HEK293T (cell line): Measurements from ENCODE around the gene DAPP1.

Source experiments
- CTCF ChIA-PET: fragments of 350-600 bp; formaldehyde crosslinking; extraction: SDS; loops from one replicate; lab custom pipeline; 2021; ENCODE audit warnings: antibody characterized with exemption, inconsistent platforms; lab: Yijun Ruan, JAX
- POLR2A ChIA-PET: fragments of 350-600 bp; formaldehyde crosslinking; extraction: SDS; loops from one replicate; lab custom pipeline; 2020; ENCODE audit warnings: antibody characterized with exemption, inconsistent platforms; lab: Yijun Ruan, JAX
- DNase-seq: peaks from one replicate; pipeline ENCODE4 v3.0.0; 2012; ENCODE audit warnings: mixed read lengths; ENCODE audit errors: extremely low spot score
- ARNT ChIP-seq: fragments of 450-650 bp; IDR thresholded peaks from 2 replicates; pipeline ENCODE4 v1.6.1; 2017; ENCODE audit warnings: mild to moderate bottlenecking
- BHLHE40 ChIP-seq: fragments of 450-650 bp; IDR thresholded peaks from 2 replicates; pipeline ENCODE4 v1.6.1; 2016; ENCODE audit warnings: mild to moderate bottlenecking, moderate library complexity, borderline replicate concordance
- CTBP1 ChIP-seq: fragments of 450-650 bp; IDR thresholded peaks from 2 replicates; pipeline ENCODE4 v1.6.1; 2016; ENCODE audit warnings: borderline replicate concordance
- ELF4 ChIP-seq: fragments of 450-650 bp; IDR thresholded peaks from 2 replicates; pipeline ENCODE4 v1.6.1; 2017; ENCODE audit warnings: antibody characterized with exemption
- FOXA1 ChIP-seq: fragments of 450-650 bp; IDR thresholded peaks from 2 replicates; pipeline ENCODE4 v1.6.1; 2016; ENCODE audit warnings: mild to moderate bottlenecking
- FOXK2 ChIP-seq: fragments of 450-650 bp; IDR thresholded peaks from 2 replicates; pipeline ENCODE4 v1.6.1; 2016; ENCODE audit warnings: mild to moderate bottlenecking
- FOXM1 ChIP-seq: fragments of 450-650 bp; IDR thresholded peaks from 2 replicates; pipeline ENCODE4 v1.6.1; 2017; ENCODE audit warnings: mild to moderate bottlenecking, borderline replicate concordance
- HDGF ChIP-seq: fragments of 450-650 bp; IDR thresholded peaks from 2 replicates; pipeline ENCODE4 v1.6.1; 2017; ENCODE audit warnings: antibody characterized with exemption, borderline replicate concordance
- L3MBTL2 ChIP-seq: fragments of 450-650 bp; conservative IDR thresholded peaks from 2 replicates; pipeline ENCODE4 v1.6.1; 2016; ENCODE audit warnings: mild to moderate bottlenecking
- LEF1 ChIP-seq: fragments of 450-650 bp; IDR thresholded peaks from 2 replicates; pipeline ENCODE4 v1.6.1; 2017; ENCODE audit warnings: mild to moderate bottlenecking, borderline replicate concordance
- NFRKB ChIP-seq: fragments of 450-650 bp; IDR thresholded peaks from 2 replicates; pipeline ENCODE4 v1.6.1; 2016; ENCODE audit warnings: mild to moderate bottlenecking, moderate library complexity
- PKNOX1 ChIP-seq: fragments of 450-650 bp; IDR thresholded peaks from 2 replicates; pipeline ENCODE4 v1.6.1; 2016
- SP1 ChIP-seq: fragments of 450-650 bp; IDR thresholded peaks from 2 replicates; pipeline ENCODE4 v1.6.1; 2017
- SUZ12 ChIP-seq: fragments of 450-650 bp; IDR thresholded peaks from 2 replicates; pipeline ENCODE4 v1.6.1; 2016; ENCODE audit warnings: mild to moderate bottlenecking
- TARDBP ChIP-seq: fragments of 450-650 bp; IDR thresholded peaks from 2 replicates; pipeline ENCODE4 v1.6.1; 2016
- ZNF384 ChIP-seq: fragments of 450-650 bp; IDR thresholded peaks from 2 replicates; pipeline ENCODE4 v1.6.1; 2016

DAPP1 gene

DNA sequence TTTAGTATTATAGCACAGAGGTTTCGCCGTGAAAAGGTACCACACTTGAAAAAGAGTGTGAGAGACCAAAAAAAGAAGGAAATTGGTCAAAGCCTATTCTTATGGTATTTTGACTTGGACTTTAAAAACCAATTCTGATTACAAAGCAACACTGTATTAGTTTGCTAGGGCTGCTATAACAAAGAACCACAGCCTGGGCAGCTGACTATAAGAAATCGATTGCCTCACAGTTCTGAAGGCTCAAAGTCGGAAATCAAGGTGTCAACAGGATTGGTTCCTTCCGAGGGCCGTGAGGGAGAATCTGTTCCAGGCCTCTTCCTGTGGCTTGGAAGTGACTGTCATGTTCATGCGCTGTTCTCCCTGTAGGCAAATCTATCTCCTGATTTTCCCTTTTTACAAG, 17.9 kb downstream of the DAPP1 start:
- ChIA-PET CTCF (no interaction called here), POLR2A (no interaction called here)
- DNase-seq = no peak
- TF ChIP-seq LEF1 (no peak), BHLHE40 (no peak), ARNT (no peak), HDGF (no peak), FOXK2 (no peak)

GRCh38 chr4:99835942-99836341, 19.3 kb downstream of the DAPP1 start:
- POLR2A ChIA-PET = no interaction called here
- TF ChIP-seq FOXM1 (no peak), CTBP1 (no peak), PKNOX1 (no peak), ZNF384 (no peak), ARNT (no peak), BHLHE40 (no peak), TARDBP (no peak), ELF4 (no peak), NFRKB (no peak), SP1 (no peak), FOXA1 (no peak), SUZ12 (no peak), FOXK2 (no peak), HDGF (no peak), L3MBTL2 (no peak), LEF1 (no peak)
- CTCF ChIA-PET = no interaction called here
- no peak for DNase-seq

DNA sequence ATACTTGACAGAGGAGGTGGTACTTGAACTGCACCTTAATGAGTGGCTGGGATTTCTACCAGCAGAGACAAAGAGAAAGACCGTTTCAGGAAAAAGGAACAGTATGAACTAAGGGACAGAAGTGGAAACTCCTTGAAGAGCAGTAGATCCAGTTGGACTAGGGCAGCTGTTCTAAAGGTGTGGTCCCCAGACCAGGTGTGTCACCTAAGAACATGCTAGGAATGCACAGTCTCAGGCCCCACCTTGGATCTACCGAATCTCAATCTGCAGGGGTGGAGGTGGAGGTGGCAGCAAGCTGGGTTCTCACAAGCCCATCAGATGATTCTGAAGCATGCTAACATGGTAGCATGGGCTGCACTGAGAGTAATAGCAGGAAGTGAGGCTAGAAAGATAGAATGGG, 22.3 kb downstream of the DAPP1 start:
- ChIA-PET POLR2A (no interaction called here), CTCF (no interaction called here)
- TF ChIP-seq PKNOX1 (no peak), FOXA1 (no peak), LEF1 (no peak), SP1 (no peak), TARDBP (no peak), HDGF (no peak), ELF4 (no peak), CTBP1 (no peak), ARNT (no peak), BHLHE40 (no peak), FOXK2 (no peak), FOXM1 (no peak), SUZ12 (no peak)
- no peak for DNase-seq

GRCh38 chr4:99841129-99841528, 24.5 kb downstream of the DAPP1 start:
- TF ChIP-seq BHLHE40 = no peak
- ChIA-PET POLR2A (no interaction called here), CTCF (no interaction called here)
- DNase-seq = no peak

DNA sequence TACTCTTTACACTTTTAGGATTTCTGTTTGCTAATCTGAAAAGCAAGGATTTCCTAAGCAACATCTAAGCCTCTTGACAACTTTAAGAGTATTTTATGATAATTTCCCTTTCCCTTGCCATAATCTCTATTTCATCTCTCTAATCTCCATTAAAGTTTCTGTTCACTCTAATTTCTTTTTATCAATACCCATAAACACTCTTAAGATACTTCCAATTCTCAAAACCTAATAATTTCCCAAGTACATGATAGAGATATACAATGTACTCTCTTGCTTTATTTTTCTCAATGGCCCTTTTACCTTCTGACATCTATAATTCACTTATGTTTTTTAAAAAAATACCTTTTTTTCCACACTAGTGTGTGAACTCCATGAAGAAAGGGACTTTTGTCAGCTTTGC, 26.8 kb downstream of the DAPP1 start:
- TF ChIP-seq BHLHE40 (no peak), FOXM1 (no peak), SP1 (no peak)
- ChIA-PET CTCF (no interaction called here), POLR2A (no interaction called here)
- no peak for DNase-seq

- ChIA-PET CTCF (no interaction called here), POLR2A (no interaction called here)
- DNase-seq = no peak
- TF ChIP-seq FOXA1 (no peak), ZNF384 (no peak), ARNT (no peak), PKNOX1 (no peak), FOXM1 (no peak), HDGF (no peak), LEF1 (no peak), SP1 (no peak), TARDBP (no peak), L3MBTL2 (no peak), CTBP1 (no peak), BHLHE40 (no peak), FOXK2 (no peak), ELF4 (no peak), NFRKB (no peak)
Measured at GRCh38 chr4:99844048-99844447, 27.4 kb downstream of the DAPP1 start.

GRCh38 chr4:99845179-99845578, 28.6 kb downstream of the DAPP1 start:
- CTCF ChIA-PET = no interaction called here
- POLR2A ChIA-PET = no interaction called here
- TF ChIP-seq HDGF = no peak
- no peak for TF ChIP-seq L3MBTL2
- TF ChIP-seq LEF1 = no peak
- no peak for TF ChIP-seq SP1
- TF ChIP-seq PKNOX1 = no peak
- TF ChIP-seq ELF4 = no peak
- no peak for TF ChIP-seq ARNT
- TF ChIP-seq TARDBP = no peak
- no peak for TF ChIP-seq FOXA1
- no peak for TF ChIP-seq ZNF384
- no peak for DNase-seq
